ENCODE results near the gene BLTP3A. TPM values are rescaled to one million over a fixed set of nuclear protein-coding genes. Genes with fewer than 3 reads are reported as not detected.
"Not testable (repeated sequence)": the region's sequence is repeated elsewhere in the genome, so short reads cannot be mapped to it uniquely, and the experiment has no call there.

Gene BLTP3A
- total RNA-seq, 3 donors from 2014 or later, result 15.8 to 18.1 (median 17.0) TPM

- H3K4me3 Mint-ChIP-seq, result no peak overlapping the region
These were observed 15.0 kb downstream of the BLTP3A start for GRCh38 chr6:34806738-34807453.

GRCh38 chr6:34808473-34808872, 16.6 kb downstream of the BLTP3A start:
- not testable (repeated sequence) for H3K36me3 Mint-ChIP-seq (ENCODE audit: insufficient read depth); H3K4me1 Mint-ChIP-seq (ENCODE audit: low read depth); H3K4me3 Mint-ChIP-seq; DNase-seq; H3K27me3 Mint-ChIP-seq (ENCODE audit: low read depth); ATAC-seq; H3K9me3 Mint-ChIP-seq

More at GRCh38 chr6:34806738-34807453, 15.0 kb downstream of the BLTP3A start:
- H3K9me3 Mint-ChIP-seq, result no peaks in the 10 kb centered on the region
- DNase-seq, result no peak
- ATAC-seq, result no peak
- H3K27me3 Mint-ChIP-seq (ENCODE audit: low read depth), result no peaks in the 10 kb centered on the region
- no peaks in the 10 kb centered on the region for H3K36me3 Mint-ChIP-seq (ENCODE audit: insufficient read depth)
- peaks cover 8% of the 10 kb centered on the region for H3K4me1 Mint-ChIP-seq (ENCODE audit: low read depth)

- not testable (repeated sequence) for ATAC-seq; H3K9me3 Mint-ChIP-seq; H3K4me1 Mint-ChIP-seq (ENCODE audit: low read depth); H3K4me3 Mint-ChIP-seq; DNase-seq; H3K36me3 Mint-ChIP-seq (ENCODE audit: insufficient read depth); H3K27me3 Mint-ChIP-seq (ENCODE audit: low read depth)
These were observed 17.5 kb downstream of the BLTP3A start for GRCh38 chr6:34809419-34809818.

GRCh38 chr6:34810017-34810882, 18.4 kb downstream of the BLTP3A start:
- no peak for DNase-seq
- ATAC-seq, result no peak
- peaks cover 5% of the 10 kb centered on the region for H3K4me1 Mint-ChIP-seq (ENCODE audit: low read depth)
- H3K9me3 Mint-ChIP-seq, result no peaks in the 10 kb centered on the region
- H3K27me3 Mint-ChIP-seq (ENCODE audit: low read depth), result no peaks in the 10 kb centered on the region
- no peaks in the 10 kb centered on the region for H3K36me3 Mint-ChIP-seq (ENCODE audit: insufficient read depth)
- no peak overlapping the region for H3K4me3 Mint-ChIP-seq

GRCh38 chr6:34810936-34811632, 19.2 kb downstream of the BLTP3A start:
- Mint-ChIP-seq H3K9me3 (no peaks in the 10 kb centered on the region), H3K27me3 (ENCODE audit: low read depth) (no peaks in the 10 kb centered on the region), H3K36me3 (ENCODE audit: insufficient read depth) (no peaks in the 10 kb centered on the region), H3K4me3 (no peak overlapping the region), H3K4me1 (ENCODE audit: low read depth) (peaks cover 7% of the 10 kb centered on the region)
- DNase-seq, result no peak
- ATAC-seq, result peak; percentile 95 to 98

GRCh38 chr6:34813028-34813713, 21.3 kb downstream of the BLTP3A start:
- Mint-ChIP-seq H3K27me3 (ENCODE audit: low read depth) (no peaks in the 10 kb centered on the region), H3K9me3 (no peaks in the 10 kb centered on the region), H3K4me1 (ENCODE audit: low read depth) (peaks cover 7% of the 10 kb centered on the region), H3K36me3 (ENCODE audit: insufficient read depth) (no peaks in the 10 kb centered on the region), H3K4me3 (no peak overlapping the region)
- DNase-seq, result no peak
- no peak for ATAC-seq

- H3K27me3 Mint-ChIP-seq (ENCODE audit: low read depth), result no peaks in the 10 kb centered on the region
- H3K4me3 Mint-ChIP-seq, result no peak overlapping the region
- peaks cover 11% of the 10 kb centered on the region for H3K4me1 Mint-ChIP-seq (ENCODE audit: low read depth)
- no peaks in the 10 kb centered on the region for H3K9me3 Mint-ChIP-seq
- ATAC-seq (no peak), DNase-seq (no peak)
- no peaks in the 10 kb centered on the region for H3K36me3 Mint-ChIP-seq (ENCODE audit: insufficient read depth)
These were observed 24.9 kb downstream of the BLTP3A start for GRCh38 chr6:34816635-34817301.

- Mint-ChIP-seq H3K9me3 (no peaks in the 10 kb centered on the region), H3K4me1 (ENCODE audit: low read depth) (peaks cover 11% of the 10 kb centered on the region), H3K36me3 (ENCODE audit: insufficient read depth) (no peaks in the 10 kb centered on the region), H3K4me3 (no peak overlapping the region), H3K27me3 (ENCODE audit: low read depth) (no peaks in the 10 kb centered on the region)
- ATAC-seq (no peak), DNase-seq (no peak)
These were observed 25.6 kb downstream of the BLTP3A start for GRCh38 chr6:34817446-34817845.

- not testable (repeated sequence) for H3K36me3 Mint-ChIP-seq (ENCODE audit: insufficient read depth); DNase-seq; H3K9me3 Mint-ChIP-seq; ATAC-seq; H3K27me3 Mint-ChIP-seq (ENCODE audit: low read depth); H3K4me3 Mint-ChIP-seq
- H3K4me1 Mint-ChIP-seq (ENCODE audit: low read depth), result peaks cover 11% of the 10 kb centered on the region
These were observed 27.1 kb downstream of the BLTP3A start for GRCh38 chr6:34818872-34819570.

GRCh38 chr6:34819571-34820480, 27.9 kb downstream of the BLTP3A start:
- no peak for DNase-seq
- no peaks in the 10 kb centered on the region for H3K9me3 Mint-ChIP-seq
- H3K4me3 Mint-ChIP-seq, result no peak overlapping the region
- H3K27me3 Mint-ChIP-seq (ENCODE audit: low read depth), result no peaks in the 10 kb centered on the region
- peaks cover 9% of the 10 kb centered on the region for H3K36me3 Mint-ChIP-seq (ENCODE audit: insufficient read depth)
- ATAC-seq, result no peak
- peaks cover 11% of the 10 kb centered on the region for H3K4me1 Mint-ChIP-seq (ENCODE audit: low read depth)

GRCh38 chr6:34829137-34829536, 37.3 kb downstream of the BLTP3A start:
- Mint-ChIP-seq H3K27me3 (ENCODE audit: low read depth) (no peaks in the 10 kb centered on the region), H3K4me3 (no peak overlapping the region), H3K9me3 (no peaks in the 10 kb centered on the region), H3K4me1 (ENCODE audit: low read depth) (no peaks in the 10 kb centered on the region), H3K36me3 (ENCODE audit: insufficient read depth) (peaks cover 18% of the 10 kb centered on the region)
- no peak for ATAC-seq
- no peak for DNase-seq

GRCh38 chr6:34832942-34833341, 41.1 kb downstream of the BLTP3A start:
- H3K4me3 Mint-ChIP-seq, result no peak overlapping the region
- DNase-seq (no peak), ATAC-seq (no peak)
- H3K36me3 Mint-ChIP-seq (ENCODE audit: insufficient read depth), result peaks cover 19% of the 10 kb centered on the region
- H3K4me1 Mint-ChIP-seq (ENCODE audit: low read depth), result no peaks in the 10 kb centered on the region
- H3K9me3 Mint-ChIP-seq, result no peaks in the 10 kb centered on the region
- H3K27me3 Mint-ChIP-seq (ENCODE audit: low read depth), result no peaks in the 10 kb centered on the region

Data from activated T-cell treated with anti-CD3 and anti-CD28 coated beads, Interleukin-2, amount 50 U/mL, for 4 hours (primary cell).